Diencephalon (tissue), 1 donor: ENCODE results near the gene NEURL1. TPM values are rescaled to one million over a fixed set of nuclear protein-coding genes. Genes with fewer than 3 reads are reported as not detected.

Source experiments
- total RNA-seq: library from RNA; depleted of rRNA; stranded (reverse); fragments of >200 nt; gene quantifications from one replicate; pipeline ENCODE4 v1.2.3, GENCODE V29; 2014

Gene NEURL1, protein sequence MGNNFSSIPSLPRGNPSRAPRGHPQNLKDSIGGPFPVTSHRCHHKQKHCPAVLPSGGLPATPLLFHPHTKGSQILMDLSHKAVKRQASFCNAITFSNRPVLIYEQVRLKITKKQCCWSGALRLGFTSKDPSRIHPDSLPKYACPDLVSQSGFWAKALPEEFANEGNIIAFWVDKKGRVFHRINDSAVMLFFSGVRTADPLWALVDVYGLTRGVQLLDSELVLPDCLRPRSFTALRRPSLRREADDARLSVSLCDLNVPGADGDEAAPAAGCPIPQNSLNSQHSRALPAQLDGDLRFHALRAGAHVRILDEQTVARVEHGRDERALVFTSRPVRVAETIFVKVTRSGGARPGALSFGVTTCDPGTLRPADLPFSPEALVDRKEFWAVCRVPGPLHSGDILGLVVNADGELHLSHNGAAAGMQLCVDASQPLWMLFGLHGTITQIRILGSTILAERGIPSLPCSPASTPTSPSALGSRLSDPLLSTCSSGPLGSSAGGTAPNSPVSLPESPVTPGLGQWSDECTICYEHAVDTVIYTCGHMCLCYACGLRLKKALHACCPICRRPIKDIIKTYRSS
- 33.4 TPM for total RNA-seq

GRCh38 chr10:103493362-103493915 is at the start of gene NEURL1:
TSS of gene NEURL1 (plus strand) at chr10:103493705. CDS start at chr10:103494388, 683 bp downstream.

DNA sequence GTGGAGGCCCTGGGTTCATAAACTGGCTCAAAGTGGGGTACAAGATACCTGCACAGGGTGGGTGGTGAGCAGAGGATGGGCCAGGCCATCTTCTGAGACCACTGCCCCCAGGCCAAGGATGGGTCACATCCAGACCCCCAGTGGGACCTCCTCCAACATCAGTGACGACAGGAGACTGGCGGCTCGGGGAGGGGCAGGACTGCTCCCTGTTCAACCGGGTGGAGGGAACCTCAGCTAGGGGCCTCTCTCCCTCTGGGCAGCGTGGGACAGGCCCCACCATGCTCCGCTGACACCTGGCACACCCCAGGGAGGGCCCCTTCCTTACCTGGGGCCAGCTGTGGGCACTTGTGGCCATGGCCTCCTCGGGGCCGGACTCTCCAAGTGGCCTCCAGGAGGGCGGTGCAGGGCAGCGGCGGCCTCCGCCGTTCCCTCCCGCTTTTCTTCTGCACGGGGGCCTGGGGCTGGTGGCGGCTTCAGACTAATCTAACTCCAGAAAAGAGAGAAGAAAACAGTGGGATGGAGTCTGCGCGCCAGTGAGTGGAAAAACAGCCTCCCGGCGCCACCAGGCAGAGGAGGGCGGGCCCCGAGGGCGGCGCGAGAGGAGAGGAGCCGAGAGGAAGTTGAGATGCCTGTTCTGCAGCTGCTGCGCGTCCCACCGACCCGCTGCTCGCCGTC is 41.5 kb upstream of the NEURL1 start, which contains the start of gene CALHM2:
TSS of gene CALHM2 (minus strand) at position 540 of the 675 bp plus-strand sequence. CDS start 2,429 bp downstream, outside the sequence.

GRCh38 chr10:103458720-103459119 is 34.8 kb upstream of the NEURL1 start, which contains the start of gene CALHM1:
TSS of gene CALHM1 (minus strand) at chr10:103458900. CDS start at chr10:103458751, 149 bp downstream.

DNA sequence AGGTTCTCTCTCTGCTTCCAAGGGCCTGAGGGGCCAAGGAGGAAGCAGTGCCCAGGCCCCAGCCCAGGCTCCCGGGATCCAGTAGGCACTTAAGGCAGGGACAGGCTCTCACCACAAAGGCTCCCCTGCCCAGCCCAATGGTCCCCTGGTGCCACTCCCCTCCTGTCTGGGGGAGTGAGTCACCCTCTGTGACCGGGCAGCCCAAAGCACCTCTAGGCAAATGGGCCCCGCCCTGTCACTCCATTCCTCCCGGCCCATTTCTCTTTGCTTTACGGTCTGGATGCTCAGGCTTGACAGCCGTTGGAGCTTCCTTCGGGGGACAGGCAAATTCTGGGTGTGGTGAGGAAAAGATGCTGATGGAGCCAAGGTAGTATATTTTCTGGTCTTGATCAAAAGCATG is 14.4 kb upstream of the NEURL1 start, which contains the start of gene CALHM3:
TSS of gene CALHM3 (minus strand) at position 106 of the 400 bp plus-strand sequence. CDS start 208 bp downstream, outside the sequence.

Other genes with a start within 250 kb of the NEURL1 start
- not detected for gene RPEL1, start 247.8 kb upstream of the NEURL1 start, total RNA-seq
- gene INA, start 216.6 kb upstream of the NEURL1 start, total RNA-seq, result 223 TPM
- gene PCGF6, start 142.6 kb upstream of the NEURL1 start, total RNA-seq, result 13.4 TPM
- 6.7 TPM for gene TAF5, start 125.7 kb upstream of the NEURL1 start, total RNA-seq
- gene ATP5MK, start 97.2 kb upstream of the NEURL1 start, total RNA-seq, result 197 TPM
- gene PDCD11, start 97.1 kb upstream of the NEURL1 start, total RNA-seq, result 24.0 TPM
- gene CALHM2, start 41.3 kb upstream of the NEURL1 start, total RNA-seq, result 2.5 TPM
- 0.23 TPM for gene CALHM1, start 34.8 kb upstream of the NEURL1 start, total RNA-seq
- not detected for gene CALHM3, start 14.5 kb upstream of the NEURL1 start, total RNA-seq